PFSK-1 (cell line): Measurements from ENCODE around the gene RPIA.

Source experiments
- FOXP2 ChIP-seq: optimal IDR thresholded peaks from 2 replicates; pipeline ENCODE3; 2011; ENCODE audit warnings: borderline replicate concordance, control low read depth, inconsistent platforms; ENCODE audit not compliant: insufficient read depth; ENCODE audit errors: extremely low read length, extremely low read depth
- POLR2AphosphoS5 ChIP-seq: IDR thresholded peaks from 2 replicates; pipeline ENCODE4 v1.6.1; 2012; ENCODE audit warnings: low read depth, mild to moderate bottlenecking, control low read depth, low read length, moderate library complexity
- SIN3A ChIP-seq: IDR thresholded peaks from 2 replicates; pipeline ENCODE4 v1.6.1; 2012; ENCODE audit warnings: mild to moderate bottlenecking, low read length, moderate library complexity, borderline replicate concordance; ENCODE audit not compliant: insufficient read depth
- TAF1 ChIP-seq: IDR thresholded peaks from 2 replicates; pipeline ENCODE4 v1.6.1; 2012; ENCODE audit warnings: low read length, control low read depth, borderline replicate concordance; ENCODE audit not compliant: insufficient read depth
- TF ChIP-seq, protein P1 (sequence below), 2 experiments: IDR thresholded peaks; 2 replicates each; pipeline versions ENCODE4 v1.6.1 to v1.8.0; 2011 to 2012; ENCODE audit warnings: low read depth in 2 of 2, low read length in 2 of 2, control low read depth in 1 of 2, inconsistent platforms in 1 of 2, mild to moderate bottlenecking in 1 of 2, moderate library complexity in 1 of 2; ENCODE audit not compliant: insufficient read depth in 1 of 2

DNA sequence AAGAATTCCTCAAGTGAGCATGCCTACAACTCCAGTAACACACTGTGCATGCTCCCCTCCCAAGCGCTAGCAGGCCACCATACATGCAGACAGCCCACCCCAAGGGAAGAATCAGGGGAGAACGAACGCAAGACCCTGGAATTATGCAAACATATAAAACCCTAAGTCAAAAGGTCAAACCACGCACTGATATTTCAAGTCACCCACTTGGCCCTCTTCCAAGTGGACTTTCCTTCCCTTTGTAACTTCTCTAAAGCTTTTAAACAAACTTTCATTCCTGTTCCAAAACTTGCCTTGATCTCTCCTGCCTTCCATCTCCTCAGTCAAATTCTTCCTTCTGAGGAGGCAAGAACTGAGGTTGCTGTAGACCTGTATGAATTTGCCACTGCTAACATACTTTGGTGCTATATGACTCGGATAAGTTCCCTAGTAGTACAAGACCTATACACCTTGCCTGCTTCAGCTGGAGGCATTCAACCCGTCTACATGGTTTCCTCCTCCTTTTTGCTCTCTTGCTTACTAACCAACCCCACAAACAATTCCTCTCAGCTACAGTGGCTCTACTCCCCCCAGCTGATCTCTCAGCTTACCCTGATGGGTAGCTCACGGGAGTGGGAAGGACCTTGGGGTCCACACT lies 11.1 kb upstream of the RPIA start:
- TF ChIP-seq FOXP2: no peak
- no peak for TF ChIP-seq TAF1
- TF ChIP-seq, protein P1, sequence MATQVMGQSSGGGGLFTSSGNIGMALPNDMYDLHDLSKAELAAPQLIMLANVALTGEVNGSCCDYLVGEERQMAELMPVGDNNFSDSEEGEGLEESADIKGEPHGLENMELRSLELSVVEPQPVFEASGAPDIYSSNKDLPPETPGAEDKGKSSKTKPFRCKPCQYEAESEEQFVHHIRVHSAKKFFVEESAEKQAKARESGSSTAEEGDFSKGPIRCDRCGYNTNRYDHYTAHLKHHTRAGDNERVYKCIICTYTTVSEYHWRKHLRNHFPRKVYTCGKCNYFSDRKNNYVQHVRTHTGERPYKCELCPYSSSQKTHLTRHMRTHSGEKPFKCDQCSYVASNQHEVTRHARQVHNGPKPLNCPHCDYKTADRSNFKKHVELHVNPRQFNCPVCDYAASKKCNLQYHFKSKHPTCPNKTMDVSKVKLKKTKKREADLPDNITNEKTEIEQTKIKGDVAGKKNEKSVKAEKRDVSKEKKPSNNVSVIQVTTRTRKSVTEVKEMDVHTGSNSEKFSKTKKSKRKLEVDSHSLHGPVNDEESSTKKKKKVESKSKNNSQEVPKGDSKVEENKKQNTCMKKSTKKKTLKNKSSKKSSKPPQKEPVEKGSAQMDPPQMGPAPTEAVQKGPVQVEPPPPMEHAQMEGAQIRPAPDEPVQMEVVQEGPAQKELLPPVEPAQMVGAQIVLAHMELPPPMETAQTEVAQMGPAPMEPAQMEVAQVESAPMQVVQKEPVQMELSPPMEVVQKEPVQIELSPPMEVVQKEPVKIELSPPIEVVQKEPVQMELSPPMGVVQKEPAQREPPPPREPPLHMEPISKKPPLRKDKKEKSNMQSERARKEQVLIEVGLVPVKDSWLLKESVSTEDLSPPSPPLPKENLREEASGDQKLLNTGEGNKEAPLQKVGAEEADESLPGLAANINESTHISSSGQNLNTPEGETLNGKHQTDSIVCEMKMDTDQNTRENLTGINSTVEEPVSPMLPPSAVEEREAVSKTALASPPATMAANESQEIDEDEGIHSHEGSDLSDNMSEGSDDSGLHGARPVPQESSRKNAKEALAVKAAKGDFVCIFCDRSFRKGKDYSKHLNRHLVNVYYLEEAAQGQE (IDR thresholded peaks at IDR 0.05; ENCODE audit: insufficient read depth in 1 of 2, low read depth in 2 of 2, low read length in 2 of 2): no peak
- TF ChIP-seq POLR2AphosphoS5: no peak
- TF ChIP-seq SIN3A: no peak
